OCI-LY1 (cell line): ENCODE data around the gene SRBD1.

Source experiments
- EZH2 ChIP-seq: fragments of 200-600 bp; sonication (generic), shearing (Covaris generic); IDR thresholded peaks from 2 replicates; pipeline ENCODE4 v1.8.0; 2017; ENCODE audit warnings: borderline replicate concordance, mixed run types, mild to moderate bottlenecking, antibody characterized with exemption, low read length, moderate library complexity, mixed read lengths
- TF ChIP-seq, protein P1 (sequence below): fragments of 200-600 bp; sonication (generic), shearing (Covaris generic); IDR thresholded peaks from 2 replicates; pipeline ENCODE4 v1.5.1; 2017; ENCODE audit warnings: mild to moderate bottlenecking, antibody characterized with exemption, low read length, moderate library complexity, mixed read lengths

GRCh38 chr2:45582522-45582921 is 28.5 kb downstream of the SRBD1 start:
- TF ChIP-seq, protein P1, sequence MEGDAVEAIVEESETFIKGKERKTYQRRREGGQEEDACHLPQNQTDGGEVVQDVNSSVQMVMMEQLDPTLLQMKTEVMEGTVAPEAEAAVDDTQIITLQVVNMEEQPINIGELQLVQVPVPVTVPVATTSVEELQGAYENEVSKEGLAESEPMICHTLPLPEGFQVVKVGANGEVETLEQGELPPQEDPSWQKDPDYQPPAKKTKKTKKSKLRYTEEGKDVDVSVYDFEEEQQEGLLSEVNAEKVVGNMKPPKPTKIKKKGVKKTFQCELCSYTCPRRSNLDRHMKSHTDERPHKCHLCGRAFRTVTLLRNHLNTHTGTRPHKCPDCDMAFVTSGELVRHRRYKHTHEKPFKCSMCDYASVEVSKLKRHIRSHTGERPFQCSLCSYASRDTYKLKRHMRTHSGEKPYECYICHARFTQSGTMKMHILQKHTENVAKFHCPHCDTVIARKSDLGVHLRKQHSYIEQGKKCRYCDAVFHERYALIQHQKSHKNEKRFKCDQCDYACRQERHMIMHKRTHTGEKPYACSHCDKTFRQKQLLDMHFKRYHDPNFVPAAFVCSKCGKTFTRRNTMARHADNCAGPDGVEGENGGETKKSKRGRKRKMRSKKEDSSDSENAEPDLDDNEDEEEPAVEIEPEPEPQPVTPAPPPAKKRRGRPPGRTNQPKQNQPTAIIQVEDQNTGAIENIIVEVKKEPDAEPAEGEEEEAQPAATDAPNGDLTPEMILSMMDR = no peak
- TF ChIP-seq EZH2 = no peak
